Stimulated activated memory B cell treated with anti-CD40 and anti-IgM and Interleukin-4, amounts not matched to agents 10 μg/mL and 1 μg/mL and 100 μg/mL, for 72 hours (primary cell): ENCODE results near the gene NFKBIA.
"Not testable (repeated sequence)": the region's sequence is repeated elsewhere in the genome, so short reads cannot be mapped to it uniquely, and the experiment has no call there.

Experiments used
- ATAC-seq: fragments of 150-1000 bp; cut with Tn5 transposase; 2 replicates; pipeline ENCODE4 v1.10.0; 2021
- H3K27ac Mint-ChIP-seq: one replicate; pipeline ENCODE4 v1.8.0; 2022; ENCODE audit warnings: mild to moderate bottlenecking, mixed read lengths
- H3K27me3 Mint-ChIP-seq: one replicate; pipeline ENCODE4 v1.8.0; 2022; ENCODE audit warnings: mixed read lengths
- H3K36me3 Mint-ChIP-seq: one replicate; pipeline ENCODE4 v1.8.0; 2022; ENCODE audit warnings: mixed read lengths
- H3K4me1 Mint-ChIP-seq: one replicate; pipeline ENCODE4 v1.8.0; 2022; ENCODE audit warnings: mixed read lengths
- H3K4me3 Mint-ChIP-seq: one replicate; pipeline ENCODE4 v1.8.0; 2022; ENCODE audit warnings: mild to moderate bottlenecking, moderate library complexity, mixed read lengths
- H3K9me3 Mint-ChIP-seq: one replicate; pipeline ENCODE4 v1.8.0; 2022; ENCODE audit warnings: mixed read lengths

Gene NFKBIA

DNA sequence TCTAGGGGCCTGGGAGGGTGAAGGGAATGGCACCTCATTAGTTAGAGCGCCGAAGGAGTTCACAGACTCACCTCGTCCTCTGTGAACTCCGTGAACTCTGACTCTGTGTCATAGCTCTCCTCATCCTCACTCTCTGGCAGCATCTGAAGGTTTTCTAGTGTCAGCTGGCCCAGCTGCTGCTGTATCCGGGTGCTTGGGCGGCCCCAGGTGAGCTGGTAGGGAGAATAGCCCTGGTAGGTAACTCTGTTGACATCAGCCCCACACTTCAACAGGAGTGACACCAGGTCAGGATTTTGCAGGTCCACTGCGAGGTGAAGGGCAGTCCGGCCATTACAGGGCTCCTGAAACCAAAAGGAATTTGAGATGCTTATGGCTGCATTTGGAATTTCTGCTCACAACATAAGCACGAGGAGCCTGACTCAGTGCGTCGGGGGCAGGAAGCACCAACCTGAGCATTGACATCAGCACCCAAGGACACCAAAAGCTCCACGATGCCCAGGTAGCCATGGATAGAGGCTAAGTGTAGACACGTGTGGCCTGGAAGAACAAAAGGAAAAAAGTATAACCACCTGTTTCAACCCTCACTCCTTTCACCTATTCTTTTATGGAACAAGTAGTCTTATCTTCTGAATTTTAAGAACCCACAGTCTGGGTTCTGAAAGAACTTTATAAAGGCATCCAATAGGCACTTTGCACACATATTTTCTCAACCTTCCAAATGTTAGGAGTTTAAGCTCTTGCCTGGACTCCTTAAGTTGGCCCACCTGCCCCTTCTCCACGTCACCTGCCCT lies 2.0 kb downstream of the NFKBIA start:
- H3K27me3 Mint-ChIP-seq: no peaks in the 10 kb centered on the region
- H3K4me1 Mint-ChIP-seq: peaks cover 81% of the 10 kb centered on the region
- H3K9me3 Mint-ChIP-seq: no peaks in the 10 kb centered on the region
- no peak for ATAC-seq
- H3K27ac Mint-ChIP-seq: peak overlapping the region; percentile 95
- H3K4me3 Mint-ChIP-seq: peak overlapping the region; percentile 95
- H3K36me3 Mint-ChIP-seq: peaks cover 41% of the 10 kb centered on the region

GRCh38 chr14:35401422-35402265 lies 2.9 kb downstream of the NFKBIA start:
- ATAC-seq: no peak
- H3K4me1 Mint-ChIP-seq: peaks cover 78% of the 10 kb centered on the region
- H3K36me3 Mint-ChIP-seq: peaks cover 41% of the 10 kb centered on the region
- no peaks in the 10 kb centered on the region for H3K27me3 Mint-ChIP-seq
- H3K27ac Mint-ChIP-seq: peak overlapping the region; percentile 95
- H3K4me3 Mint-ChIP-seq: peak overlapping the region; percentile 95
- H3K9me3 Mint-ChIP-seq: no peaks in the 10 kb centered on the region

GRCh38 chr14:35400648-35401421 lies 3.7 kb downstream of the NFKBIA start:
- ATAC-seq: no peak
- peaks cover 73% of the 10 kb centered on the region for H3K4me1 Mint-ChIP-seq
- peak overlapping the region; percentile 40 for H3K27ac Mint-ChIP-seq
- peaks cover 41% of the 10 kb centered on the region for H3K36me3 Mint-ChIP-seq
- H3K9me3 Mint-ChIP-seq: no peaks in the 10 kb centered on the region
- H3K4me3 Mint-ChIP-seq: peak overlapping the region; percentile 95
- H3K27me3 Mint-ChIP-seq: no peaks in the 10 kb centered on the region

- Mint-ChIP-seq H3K27ac (peak overlapping the region; percentile 68), H3K4me1 (peaks cover 71% of the 10 kb centered on the region), H3K27me3 (no peaks in the 10 kb centered on the region), H3K36me3 (peaks cover 41% of the 10 kb centered on the region), H3K4me3 (no peak overlapping the region), H3K9me3 (no peaks in the 10 kb centered on the region)
- no peak for ATAC-seq
Observed at GRCh38 chr14:35399083-35399937, 5.2 kb downstream of the NFKBIA start.

DNA sequence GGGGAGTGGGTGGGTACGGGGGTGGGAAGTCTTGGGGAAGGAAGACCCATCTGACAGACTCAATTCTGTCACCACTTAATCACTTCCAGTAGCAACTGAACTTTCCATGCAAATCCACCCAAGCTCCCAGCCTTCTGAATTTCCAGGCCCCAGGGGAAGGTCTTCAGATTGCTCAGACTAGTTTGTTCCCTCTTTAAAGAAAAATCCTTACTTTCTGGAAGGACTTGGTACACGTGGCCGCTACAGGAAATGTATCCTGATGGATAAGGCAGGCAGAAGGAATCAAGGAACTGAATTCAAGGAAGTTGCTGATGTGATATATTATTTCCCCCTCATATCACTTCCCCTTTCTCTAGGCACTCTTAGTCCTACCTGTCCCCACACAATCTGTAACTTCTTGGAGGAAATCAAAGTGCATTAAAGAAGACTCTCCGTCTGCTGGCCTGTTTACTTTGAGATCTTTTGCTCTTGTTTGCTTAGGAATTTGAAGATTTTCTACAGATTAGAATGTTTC lies 6.4 kb downstream of the NFKBIA start:
- Mint-ChIP-seq H3K36me3 (peaks cover 34% of the 10 kb centered on the region), H3K9me3 (no peaks in the 10 kb centered on the region), H3K27me3 (no peaks in the 10 kb centered on the region), H3K27ac (peak overlapping the region; percentile 68), H3K4me1 (peaks cover 68% of the 10 kb centered on the region), H3K4me3 (no peak overlapping the region)
- ATAC-seq: no peak

- Mint-ChIP-seq H3K4me1 (peaks cover 53% of the 10 kb centered on the region), H3K36me3 (peaks cover 19% of the 10 kb centered on the region), H3K27ac (peak overlapping the region; percentile 31)
- not testable (repeated sequence) for H3K27me3 Mint-ChIP-seq, H3K9me3 Mint-ChIP-seq, ATAC-seq, H3K4me3 Mint-ChIP-seq
Observed at GRCh38 chr14:35396610-35397009, 7.9 kb downstream of the NFKBIA start.

DNA sequence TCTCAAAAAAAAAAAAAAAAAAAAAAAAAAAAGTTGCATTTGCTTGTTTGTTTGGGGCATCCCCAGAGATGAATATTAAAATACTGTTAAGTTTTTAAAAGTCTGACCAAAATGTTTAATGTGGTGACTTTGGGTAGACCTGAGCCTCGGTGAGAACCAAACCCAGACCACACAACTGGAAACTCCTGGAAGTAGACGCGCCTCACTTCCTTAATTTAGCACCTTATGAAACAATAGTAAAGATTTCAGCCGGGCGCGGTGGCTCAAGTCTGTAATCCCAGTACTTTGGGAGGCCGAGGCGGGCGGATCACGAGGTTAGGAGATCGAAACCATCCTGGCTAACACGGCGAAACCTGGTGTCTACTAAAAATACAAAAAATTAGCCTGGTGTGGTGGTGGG lies 9.3 kb downstream of the NFKBIA start:
- H3K27me3 Mint-ChIP-seq: no peaks in the 10 kb centered on the region
- peak; percentile 59 for ATAC-seq
- peaks cover 45% of the 10 kb centered on the region for H3K4me1 Mint-ChIP-seq
- H3K4me3 Mint-ChIP-seq: peak overlapping the region; percentile 75
- H3K27ac Mint-ChIP-seq: peak overlapping the region; percentile 66
- peaks cover 8% of the 10 kb centered on the region for H3K36me3 Mint-ChIP-seq
- no peaks in the 10 kb centered on the region for H3K9me3 Mint-ChIP-seq

GRCh38 chr14:35394326-35395013 lies 10.1 kb downstream of the NFKBIA start:
- peaks cover 7% of the 10 kb centered on the region for H3K36me3 Mint-ChIP-seq
- no peak overlapping the region for H3K4me3 Mint-ChIP-seq
- no peaks in the 10 kb centered on the region for H3K27me3 Mint-ChIP-seq
- H3K27ac Mint-ChIP-seq: no peak overlapping the region
- H3K9me3 Mint-ChIP-seq: no peaks in the 10 kb centered on the region
- no peak for ATAC-seq
- H3K4me1 Mint-ChIP-seq: peaks cover 40% of the 10 kb centered on the region

DNA sequence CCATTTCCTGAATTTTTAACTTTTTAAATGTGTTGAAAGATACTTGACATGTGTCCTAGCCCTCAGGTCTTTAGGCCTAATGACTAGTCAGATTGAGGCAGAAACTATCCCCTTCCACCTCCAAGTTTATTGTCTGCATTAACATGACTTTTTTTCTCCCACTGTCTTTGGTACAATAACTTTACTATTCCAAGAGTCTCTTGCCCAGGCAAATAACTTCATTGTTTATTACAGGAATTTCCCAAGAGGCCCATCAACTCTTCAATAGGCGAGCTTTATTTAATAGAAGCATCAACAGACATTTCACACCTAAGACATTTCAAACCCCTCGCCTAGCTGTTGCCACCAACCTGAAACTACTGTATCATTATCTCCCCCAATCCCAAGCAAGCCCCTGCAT lies 10.7 kb downstream of the NFKBIA start:
- Mint-ChIP-seq H3K4me3 (no peak overlapping the region), H3K27me3 (no peaks in the 10 kb centered on the region), H3K4me1 (peaks cover 33% of the 10 kb centered on the region), H3K9me3 (no peaks in the 10 kb centered on the region), H3K36me3 (peaks cover under 1% of the 10 kb centered on the region), H3K27ac (no peak overlapping the region)
- ATAC-seq: no peak

GRCh38 chr14:35392103-35392502 lies 12.4 kb downstream of the NFKBIA start:
- ATAC-seq: no peak
- Mint-ChIP-seq H3K4me3 (no peak overlapping the region), H3K9me3 (no peaks in the 10 kb centered on the region), H3K27ac (no peak overlapping the region), H3K4me1 (peaks cover 17% of the 10 kb centered on the region), H3K36me3 (no peaks in the 10 kb centered on the region), H3K27me3 (no peaks in the 10 kb centered on the region)

GRCh38 chr14:35391388-35391710 lies 13.2 kb downstream of the NFKBIA start:
- no peaks in the 10 kb centered on the region for H3K9me3 Mint-ChIP-seq
- H3K27me3 Mint-ChIP-seq: no peaks in the 10 kb centered on the region
- H3K27ac Mint-ChIP-seq: no peak overlapping the region
- H3K4me1 Mint-ChIP-seq: peaks cover 17% of the 10 kb centered on the region
- no peaks in the 10 kb centered on the region for H3K36me3 Mint-ChIP-seq
- ATAC-seq: no peak
- H3K4me3 Mint-ChIP-seq: no peak overlapping the region

DNA sequence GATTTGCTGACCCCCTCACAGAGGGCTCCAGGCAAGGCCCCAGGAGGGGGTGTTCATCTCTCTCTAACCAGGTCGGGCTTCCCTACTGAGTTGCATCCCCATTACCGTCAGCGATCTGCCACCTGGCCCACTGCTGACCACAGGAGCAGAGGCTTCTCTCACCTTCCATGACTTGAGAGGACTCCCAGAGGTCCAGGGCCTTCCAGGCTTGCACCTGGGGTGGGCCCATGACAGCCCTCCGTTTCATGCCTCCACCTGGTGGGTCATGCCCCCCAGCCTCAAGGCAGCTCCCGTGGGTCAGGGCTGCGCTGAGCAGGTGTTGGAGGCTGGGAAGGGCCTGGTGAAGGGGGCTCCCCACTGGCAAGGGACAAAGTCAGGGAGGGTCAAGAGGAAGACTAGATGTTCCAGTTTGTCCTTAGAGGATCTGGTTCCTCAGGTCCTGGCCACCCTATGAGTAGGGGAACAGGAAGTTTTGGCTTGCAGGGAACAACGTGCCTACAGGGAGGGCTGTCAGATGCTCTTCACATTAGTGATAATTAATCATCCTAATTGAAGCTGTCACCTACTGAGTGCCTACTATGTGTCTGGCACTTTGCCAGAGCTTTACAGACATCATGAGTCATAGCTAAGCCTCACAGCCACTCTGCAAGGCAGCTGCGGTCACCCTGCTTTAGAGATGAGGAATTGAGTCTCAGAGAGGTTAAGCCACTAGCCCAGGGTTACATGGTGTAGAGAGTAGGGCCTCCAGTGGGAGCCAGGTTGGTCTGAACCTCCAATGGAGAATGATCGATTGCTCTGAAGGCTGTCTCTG lies 13.8 kb downstream of the NFKBIA start:
- Mint-ChIP-seq H3K4me3 (no peak overlapping the region), H3K27ac (no peak overlapping the region), H3K36me3 (no peaks in the 10 kb centered on the region), H3K9me3 (no peaks in the 10 kb centered on the region), H3K4me1 (peaks cover 13% of the 10 kb centered on the region), H3K27me3 (no peaks in the 10 kb centered on the region)
- peak; percentile 67 for ATAC-seq

GRCh38 chr14:35389315-35389667 lies 15.3 kb downstream of the NFKBIA start:
- no peak for ATAC-seq
- no peak overlapping the region for H3K4me3 Mint-ChIP-seq
- H3K27me3 Mint-ChIP-seq: no peaks in the 10 kb centered on the region
- no peaks in the 10 kb centered on the region for H3K36me3 Mint-ChIP-seq
- no peak overlapping the region for H3K27ac Mint-ChIP-seq
- H3K9me3 Mint-ChIP-seq: no peaks in the 10 kb centered on the region
- H3K4me1 Mint-ChIP-seq: peaks cover 6% of the 10 kb centered on the region
